Osteoblast (primary cell): ENCODE data around the gene SLC22A17. TPM values are rescaled to one million over a fixed set of nuclear protein-coding genes. Genes with fewer than 3 reads are reported as not detected.
A peak's percentile ranks its signal among the peaks of the same experiment; 100 is the strongest.

Experiments
- DNase-seq: peaks from one replicate; pipeline ENCODE4 v3.0.0; 2011; ENCODE audit warnings: low spot score, mixed read lengths; ENCODE audit not compliant: insufficient read length; ENCODE audit errors: missing footprints
- H2AFZ ChIP-seq: 2 replicates; pipeline ENCODE4 v1.6.0; 2011; ENCODE audit warnings: mild to moderate bottlenecking, low read length
- H3K27ac ChIP-seq: 2 replicates; pipeline ENCODE4 v1.5.1; 2011; ENCODE audit warnings: mild to moderate bottlenecking, low read depth, low read length, moderate library complexity
- H3K27me3 ChIP-seq: 2 replicates; pipeline ENCODE4 v1.6.0; 2012; ENCODE audit warnings: mild to moderate bottlenecking, control low read depth, inconsistent platforms, low read length, moderate library complexity; ENCODE audit not compliant: insufficient read depth
- H3K36me3 ChIP-seq: 2 replicates; pipeline ENCODE4 v1.5.1; 2011; ENCODE audit warnings: mild to moderate bottlenecking, low read length, control low read depth, moderate library complexity; ENCODE audit not compliant: insufficient read depth
- H3K4me1 ChIP-seq: 2 replicates; pipeline ENCODE4 v1.5.1; 2011; ENCODE audit warnings: mild to moderate bottlenecking, low read length, control low read depth, moderate library complexity; ENCODE audit not compliant: insufficient read depth
- H3K4me2 ChIP-seq: 2 replicates; pipeline ENCODE4 v1.6.0; 2011; ENCODE audit warnings: mild to moderate bottlenecking, low read length; ENCODE audit not compliant: insufficient read depth
- H3K4me3 ChIP-seq: fragments of 200-600 bp; sonication (generic); 3 replicates; pipeline ENCODE4 v1.5.1; 2012; ENCODE audit warnings: mild to moderate bottlenecking, low read length, inconsistent platforms; ENCODE audit not compliant: insufficient read depth
- H3K79me2 ChIP-seq: 2 replicates; pipeline ENCODE4 v1.6.0; 2012; ENCODE audit warnings: mild to moderate bottlenecking, low read length, control low read depth, inconsistent platforms; ENCODE audit not compliant: insufficient read depth
- H3K9me3 ChIP-seq: 2 replicates; pipeline ENCODE4 v1.5.1; 2011; ENCODE audit warnings: low read depth, low read length, control low read depth
- H4K20me1 ChIP-seq: 2 replicates; pipeline ENCODE4 v1.6.0; 2012; ENCODE audit warnings: mild to moderate bottlenecking, low read length, control low read depth; ENCODE audit not compliant: insufficient read depth
- total RNA-seq: library from RNA; depleted of rRNA; stranded (reverse); fragments of >200 nt; gene quantifications from 2 replicates; pipeline ENCODE4 v1.2.3, GENCODE V29; 2012
- TF ChIP-seq, protein P1 (sequence below): IDR thresholded peaks from 2 replicates; pipeline ENCODE4 v1.5.1; 2011; ENCODE audit warnings: mild to moderate bottlenecking, low read depth, low read length, moderate library complexity; ENCODE audit errors: extremely low read depth

Gene SLC22A17
- total RNA-seq, 1 donor = 18.1 TPM

DNA sequence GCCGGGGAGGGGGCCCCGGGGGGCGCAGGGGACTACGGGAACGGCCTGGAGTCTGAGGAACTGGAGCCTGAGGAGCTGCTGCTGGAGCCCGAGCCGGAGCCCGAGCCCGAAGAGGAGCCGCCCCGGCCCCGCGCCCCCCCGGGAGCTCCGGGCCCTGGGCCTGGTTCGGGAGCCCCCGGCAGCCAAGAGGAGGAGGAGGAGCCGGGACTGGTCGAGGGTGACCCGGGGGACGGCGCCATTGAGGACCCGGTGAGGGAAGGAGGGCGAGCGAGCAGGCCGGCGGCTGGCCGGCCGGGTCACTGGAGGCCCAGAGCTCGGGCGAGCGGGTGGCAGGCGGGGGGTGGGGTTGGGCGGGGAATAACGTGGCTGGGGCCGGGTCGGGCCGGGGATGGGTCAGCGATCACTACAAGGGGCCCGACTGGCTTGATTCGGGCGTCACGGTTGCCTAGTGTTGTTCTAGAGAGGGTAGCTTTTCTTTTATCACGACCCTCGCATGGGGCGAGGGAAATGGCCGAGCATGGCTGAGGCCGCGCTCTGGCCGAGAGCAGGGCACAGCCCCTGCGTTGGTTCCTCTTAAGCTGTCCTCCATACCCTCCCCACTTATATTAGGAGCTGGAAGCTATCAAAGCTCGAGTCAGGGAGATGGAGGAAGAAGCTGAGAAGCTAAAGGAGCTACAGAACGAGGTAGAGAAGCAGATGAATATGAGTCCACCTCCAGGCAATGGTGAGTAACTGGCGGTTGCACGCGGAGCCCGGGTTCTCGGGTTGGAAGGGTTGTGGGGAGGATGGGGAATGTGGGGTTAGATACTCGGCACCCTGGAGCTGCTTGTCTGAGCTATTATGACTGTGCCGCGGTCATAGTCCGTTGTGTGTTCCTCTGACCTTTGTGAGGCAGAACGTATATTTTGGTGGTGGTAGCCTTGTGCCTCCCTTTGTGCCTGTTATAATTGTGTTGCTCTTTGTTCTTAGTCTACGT is 30.8 kb downstream of the SLC22A17 start:
- Histone ChIP-seq H2AFZ (peak overlapping the region; percentile 54), H3K27ac (peak overlapping the region; percentile 88), H3K79me2 (peaks cover 36% of the 10 kb centered on the region), H3K4me1 (peaks cover 7% of the 10 kb centered on the region), H3K4me3 (peak overlapping the region; percentile 87), H4K20me1 (peaks cover 19% of the 10 kb centered on the region), H3K4me2 (peak overlapping the region; percentile 78), H3K9me3 (no peaks in the 10 kb centered on the region), H3K36me3 (peaks cover 48% of the 10 kb centered on the region), H3K27me3 (no peaks in the 10 kb centered on the region)
- TF ChIP-seq, protein P1, sequence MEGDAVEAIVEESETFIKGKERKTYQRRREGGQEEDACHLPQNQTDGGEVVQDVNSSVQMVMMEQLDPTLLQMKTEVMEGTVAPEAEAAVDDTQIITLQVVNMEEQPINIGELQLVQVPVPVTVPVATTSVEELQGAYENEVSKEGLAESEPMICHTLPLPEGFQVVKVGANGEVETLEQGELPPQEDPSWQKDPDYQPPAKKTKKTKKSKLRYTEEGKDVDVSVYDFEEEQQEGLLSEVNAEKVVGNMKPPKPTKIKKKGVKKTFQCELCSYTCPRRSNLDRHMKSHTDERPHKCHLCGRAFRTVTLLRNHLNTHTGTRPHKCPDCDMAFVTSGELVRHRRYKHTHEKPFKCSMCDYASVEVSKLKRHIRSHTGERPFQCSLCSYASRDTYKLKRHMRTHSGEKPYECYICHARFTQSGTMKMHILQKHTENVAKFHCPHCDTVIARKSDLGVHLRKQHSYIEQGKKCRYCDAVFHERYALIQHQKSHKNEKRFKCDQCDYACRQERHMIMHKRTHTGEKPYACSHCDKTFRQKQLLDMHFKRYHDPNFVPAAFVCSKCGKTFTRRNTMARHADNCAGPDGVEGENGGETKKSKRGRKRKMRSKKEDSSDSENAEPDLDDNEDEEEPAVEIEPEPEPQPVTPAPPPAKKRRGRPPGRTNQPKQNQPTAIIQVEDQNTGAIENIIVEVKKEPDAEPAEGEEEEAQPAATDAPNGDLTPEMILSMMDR = no peak
- DNase-seq = peak; percentile 91

DNA sequence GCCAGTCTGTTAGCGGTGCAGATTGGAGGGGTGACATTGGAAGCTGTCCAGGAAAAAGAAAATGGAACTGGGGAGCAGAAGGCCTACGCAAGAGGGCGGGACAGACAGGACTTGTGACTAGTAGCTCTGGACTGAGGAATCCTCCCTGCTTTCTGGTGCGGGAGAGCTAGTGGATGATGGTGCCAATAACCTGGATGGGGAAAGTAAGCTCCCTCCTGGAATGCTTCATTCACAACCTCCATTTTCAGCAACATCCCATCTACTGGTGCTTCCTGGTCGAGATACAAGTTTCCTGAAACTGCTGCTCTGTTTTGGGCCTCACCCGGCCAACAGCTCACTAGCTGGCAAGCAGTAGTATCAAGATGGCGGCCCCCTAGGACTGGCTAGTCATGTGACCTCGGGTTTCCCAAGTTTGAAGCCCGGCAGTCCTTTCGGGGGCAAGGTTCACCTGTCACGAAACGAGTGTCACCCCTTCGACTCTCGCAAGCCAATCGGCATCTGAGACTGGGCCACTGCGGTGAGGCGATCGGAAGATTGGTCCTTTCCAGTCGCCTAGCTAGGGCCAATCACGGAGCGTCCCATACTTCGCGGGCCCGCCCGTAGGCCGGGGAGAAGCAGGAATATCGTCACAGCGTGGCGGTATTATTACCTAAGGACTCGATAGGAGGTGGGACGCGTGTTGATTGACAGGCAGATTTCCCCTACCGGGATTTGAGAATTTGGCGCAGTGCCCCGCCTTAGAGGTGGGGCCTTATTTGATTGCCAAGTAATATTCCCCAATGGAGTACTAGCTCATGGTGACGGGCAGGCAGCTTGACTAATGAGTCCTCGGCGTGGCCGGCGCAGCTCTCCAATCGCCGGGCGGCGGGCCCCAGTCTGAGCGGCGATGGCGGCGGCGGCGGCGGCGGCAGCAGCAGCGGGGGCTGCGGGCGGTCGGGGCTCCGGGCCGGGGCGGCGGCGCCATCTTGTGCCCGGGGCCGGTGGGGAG is 31.8 kb downstream of the SLC22A17 start, which contains the start of gene PABPN1:
TSS of gene PABPN1 (plus strand) at position 874 of the 988 bp plus-strand sequence. CDS start at position 887, 13 bp downstream.
- H3K36me3 ChIP-seq = peaks cover 51% of the 10 kb centered on the region
- H4K20me1 ChIP-seq = peaks cover 19% of the 10 kb centered on the region
- H3K4me2 ChIP-seq = peak within 1 kb of the TSS; percentile 78
- no peaks in the 10 kb centered on the region for H3K27me3 ChIP-seq
- peak within 1 kb of the TSS; percentile 87 for H3K4me3 ChIP-seq
- peaks cover 39% of the 10 kb centered on the region for H3K79me2 ChIP-seq
- no peaks in the 10 kb centered on the region for H3K9me3 ChIP-seq
- peaks cover 7% of the 10 kb centered on the region for H3K4me1 ChIP-seq
- H3K27ac ChIP-seq = peak within 1 kb of the TSS; percentile 88
- peak; percentile 99 for DNase-seq
- peak within 1 kb of the TSS; percentile 54 for H2AFZ ChIP-seq
- TF ChIP-seq, protein P1 = no peak

DNA sequence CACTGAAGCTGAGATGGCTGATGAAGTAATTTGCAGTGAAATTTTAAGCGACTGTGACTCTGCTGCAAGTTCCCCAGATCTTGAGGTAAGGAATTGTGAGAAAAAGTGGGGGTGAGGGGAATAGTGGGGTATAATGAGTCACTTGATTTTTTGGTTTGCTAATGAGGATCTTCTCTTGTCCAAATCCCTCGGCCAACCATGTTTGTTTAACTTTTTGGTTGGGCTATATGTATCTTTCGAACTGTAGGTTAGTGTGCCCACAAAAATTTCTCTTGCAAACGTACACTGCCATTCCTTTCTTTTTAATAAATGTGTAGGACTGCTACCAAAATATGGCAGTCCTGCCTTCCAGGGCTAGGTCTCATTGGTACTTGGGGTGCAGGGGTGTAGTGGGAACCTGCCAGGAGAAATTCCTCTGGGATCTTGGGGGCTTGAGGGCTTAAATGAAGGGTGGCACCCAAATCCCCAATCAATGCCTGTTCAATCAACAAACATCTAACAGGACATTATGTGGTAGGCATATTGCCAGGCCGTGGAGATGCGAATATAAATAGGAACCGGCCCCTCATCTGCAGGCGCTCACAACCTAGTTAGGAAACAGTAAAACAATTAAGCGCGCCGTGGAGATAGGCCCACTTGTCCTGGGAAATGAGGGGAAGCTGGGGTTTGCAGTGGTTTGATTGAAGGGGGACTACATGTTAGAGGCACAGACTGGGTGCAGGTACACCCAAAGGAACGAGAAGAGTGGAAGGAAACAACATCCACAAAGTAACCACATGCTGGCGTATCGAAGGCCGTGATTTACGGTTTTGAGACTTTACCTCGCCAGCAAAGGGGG is 32.7 kb downstream of the SLC22A17 start:
- peak overlapping the region; percentile 75 for H3K27ac ChIP-seq
- TF ChIP-seq, protein P1 = no peak
- DNase-seq = no peak
- H3K4me3 ChIP-seq = peak overlapping the region; percentile 39
- peaks cover 19% of the 10 kb centered on the region for H4K20me1 ChIP-seq
- H3K4me2 ChIP-seq = peak overlapping the region; percentile 64
- peaks cover 52% of the 10 kb centered on the region for H3K36me3 ChIP-seq
- H2AFZ ChIP-seq = peak overlapping the region; percentile 54
- no peaks in the 10 kb centered on the region for H3K9me3 ChIP-seq
- no peaks in the 10 kb centered on the region for H3K27me3 ChIP-seq
- H3K4me1 ChIP-seq = peaks cover 7% of the 10 kb centered on the region
- H3K79me2 ChIP-seq = peaks cover 41% of the 10 kb centered on the region
